Activated gamma-delta T cell treated with anti-CD3 and anti-CD28 coated beads, Interleukin-2, amount 50 U/mL, for 16 hours (primary cell): ENCODE data around the gene MPP3.

ENCODE experiments used
- DNase-seq: peaks from one replicate; pipeline ENCODE4 v3.0.0-alpha.2; 2020; ENCODE audit warnings: low read depth

Gene MPP3

DNA sequence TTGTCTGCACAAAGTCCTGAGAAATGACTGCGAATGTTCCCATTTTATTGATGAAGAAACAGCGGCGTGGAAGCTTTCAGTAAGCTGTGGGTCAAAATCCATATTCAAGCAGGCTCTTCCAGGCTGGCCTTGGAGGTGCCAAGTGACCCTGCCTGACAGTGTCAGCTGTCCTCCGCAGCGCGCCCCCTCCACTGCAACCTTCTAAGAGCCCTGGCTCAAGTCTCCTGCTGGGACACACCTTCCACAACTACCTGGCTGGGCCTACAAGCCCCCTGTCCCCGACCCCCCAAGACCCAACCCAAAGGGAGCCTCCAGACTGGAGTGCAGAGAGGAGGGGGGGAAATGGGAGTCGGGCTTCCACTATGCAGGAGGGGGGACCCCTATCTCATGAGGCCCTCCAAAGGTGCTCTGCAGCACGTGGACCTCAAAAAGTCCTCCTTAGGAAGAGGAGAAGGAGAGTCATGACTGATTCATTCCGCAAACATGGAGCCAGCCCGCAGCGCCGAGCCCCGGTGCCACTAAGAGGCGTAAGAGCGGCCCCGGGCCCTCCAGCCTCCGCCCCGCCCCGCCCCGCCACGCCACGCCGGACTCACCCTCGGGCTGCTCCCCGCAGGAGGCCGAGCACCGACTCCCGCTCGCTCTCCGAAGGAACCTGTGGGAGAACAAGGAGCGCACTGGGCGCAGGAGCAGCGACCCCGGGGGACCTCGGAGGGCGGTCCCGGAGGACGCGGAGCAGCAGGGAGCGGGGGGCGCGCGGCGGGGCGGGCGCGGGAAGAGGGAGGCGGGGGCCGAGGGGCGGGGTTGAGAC is 574 bp downstream of the MPP3 start:
- DNase-seq, result no peak

- no peak for DNase-seq
Measured at GRCh38 chr17:43831633-43832032, 1.3 kb downstream of the MPP3 start.

DNA sequence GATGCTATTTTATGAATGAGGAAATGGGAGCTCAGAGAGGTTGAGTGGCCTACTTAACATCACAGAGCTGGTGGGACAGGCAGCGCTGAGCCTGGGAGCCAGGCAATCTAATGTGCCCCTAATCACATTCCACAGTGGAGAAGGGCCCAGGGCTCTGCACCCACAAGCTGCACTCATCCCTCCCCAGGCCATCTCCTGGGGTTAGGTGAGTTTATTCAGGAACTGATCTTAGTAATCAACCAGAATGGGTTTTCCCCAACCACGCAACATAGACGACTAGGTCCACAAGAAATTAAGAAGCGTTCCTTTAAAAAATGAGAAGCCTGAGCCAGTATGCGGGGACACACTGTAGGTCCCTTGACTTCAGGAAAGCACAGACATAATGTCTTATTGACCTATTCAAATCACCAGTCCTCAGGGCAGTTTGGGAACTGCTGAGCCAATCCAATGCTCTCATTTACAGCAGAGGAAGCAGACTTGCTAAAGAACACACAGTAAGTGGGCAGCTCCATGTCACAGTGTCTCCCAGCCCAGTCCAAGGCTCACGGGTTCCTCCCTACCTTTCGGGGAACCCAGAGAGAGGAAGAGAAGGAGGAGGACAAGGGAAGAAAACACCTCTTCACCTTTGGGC is 2.3 kb downstream of the MPP3 start:
- DNase-seq, result no peak

- DNase-seq, result no peak
Measured at GRCh38 chr17:43829738-43830137, 3.2 kb downstream of the MPP3 start.

GRCh38 chr17:43827596-43827995 is 5.3 kb downstream of the MPP3 start:
- DNase-seq, result no peak

GRCh38 chr17:43826206-43826605 is 6.7 kb downstream of the MPP3 start:
- no peak for DNase-seq

- DNase-seq, result no peak
Measured at GRCh38 chr17:43825567-43825966, 7.4 kb downstream of the MPP3 start.

DNA sequence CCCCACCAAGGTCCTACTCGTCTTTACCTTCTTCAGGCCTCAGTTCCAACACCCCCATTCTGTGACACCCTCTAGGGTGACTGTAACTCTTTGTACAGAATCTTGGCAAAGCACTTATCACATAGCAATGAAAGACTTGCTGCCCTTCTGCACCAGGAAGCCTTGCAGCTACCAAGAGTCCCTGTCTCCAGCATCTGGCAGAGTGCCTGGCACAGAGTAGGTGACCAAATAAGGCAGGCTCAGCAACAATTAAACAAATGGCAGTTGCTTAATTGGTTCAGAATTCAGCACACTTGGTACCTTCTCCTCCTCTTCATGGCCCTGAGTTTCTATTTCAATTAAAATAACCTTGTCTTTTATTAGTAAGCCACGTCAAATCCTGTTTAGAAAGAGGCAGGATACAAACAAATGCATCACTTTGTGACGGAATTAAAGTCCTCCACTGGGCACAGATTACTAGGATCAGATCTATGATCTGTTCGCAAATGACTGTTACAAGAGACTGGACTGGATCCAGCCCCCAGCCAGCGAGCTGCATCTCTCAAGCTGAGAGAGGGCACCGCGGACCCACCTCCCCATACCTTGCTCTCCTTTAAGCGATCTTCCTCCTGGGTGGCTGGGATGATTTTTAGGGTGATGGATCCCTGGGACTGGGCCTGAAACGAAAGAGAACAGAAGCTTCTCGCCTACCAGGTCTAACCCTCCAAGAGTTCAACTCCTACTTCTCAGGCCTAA is 9.4 kb downstream of the MPP3 start:
- DNase-seq, result no peak

DNA sequence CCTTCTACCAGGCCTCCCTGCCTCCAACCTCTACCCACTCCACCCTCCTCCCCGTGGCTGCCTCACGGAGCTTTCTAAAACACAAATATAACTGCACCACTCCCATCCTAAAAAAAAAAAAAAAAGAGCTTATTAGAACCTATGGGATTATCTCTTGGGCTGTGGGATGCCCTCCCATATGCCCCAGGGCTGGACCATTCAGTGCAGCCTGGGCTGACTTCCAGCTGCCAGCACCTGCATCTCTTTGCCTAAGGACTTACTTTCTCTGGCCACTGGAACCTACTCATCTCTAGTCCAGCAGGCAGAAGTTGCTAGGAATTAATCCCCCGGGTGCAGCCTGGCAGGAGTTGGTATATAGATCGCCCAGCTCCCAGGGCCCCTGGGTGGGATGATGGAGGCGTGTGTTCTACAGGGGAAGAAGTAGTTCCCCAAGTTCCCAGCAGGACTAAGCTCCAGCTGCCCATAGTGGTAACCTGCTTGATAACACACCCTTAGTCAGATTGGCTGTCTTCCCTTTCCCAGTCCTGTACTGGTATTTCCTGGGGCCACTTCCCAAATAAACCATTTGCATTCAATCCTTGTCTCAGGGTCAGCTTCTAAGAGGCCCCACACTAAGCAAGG is 10.3 kb downstream of the MPP3 start:
- no peak for DNase-seq

- DNase-seq, result no peak
Measured at GRCh38 chr17:43820759-43821158, 12.2 kb downstream of the MPP3 start.

DNA sequence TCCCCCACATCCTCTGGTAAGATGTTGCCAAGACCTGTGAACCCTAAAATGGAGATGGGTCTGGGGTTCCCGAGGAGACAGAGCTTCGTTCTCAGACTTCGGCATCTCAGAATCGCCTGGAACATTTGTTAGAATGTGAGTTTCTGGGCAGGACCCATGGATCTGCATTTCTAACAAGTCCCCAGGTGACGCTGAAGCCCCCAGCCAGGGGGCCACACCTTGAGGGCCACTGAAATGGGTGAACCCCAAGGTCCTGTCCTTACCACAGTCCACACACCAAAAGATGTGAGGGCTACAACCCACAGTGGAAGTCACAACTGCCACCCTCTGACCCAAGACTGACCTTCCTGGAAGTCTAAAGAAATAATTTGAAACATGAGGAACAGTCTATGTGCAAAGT is 14.0 kb downstream of the MPP3 start:
- DNase-seq, result no peak

DNA sequence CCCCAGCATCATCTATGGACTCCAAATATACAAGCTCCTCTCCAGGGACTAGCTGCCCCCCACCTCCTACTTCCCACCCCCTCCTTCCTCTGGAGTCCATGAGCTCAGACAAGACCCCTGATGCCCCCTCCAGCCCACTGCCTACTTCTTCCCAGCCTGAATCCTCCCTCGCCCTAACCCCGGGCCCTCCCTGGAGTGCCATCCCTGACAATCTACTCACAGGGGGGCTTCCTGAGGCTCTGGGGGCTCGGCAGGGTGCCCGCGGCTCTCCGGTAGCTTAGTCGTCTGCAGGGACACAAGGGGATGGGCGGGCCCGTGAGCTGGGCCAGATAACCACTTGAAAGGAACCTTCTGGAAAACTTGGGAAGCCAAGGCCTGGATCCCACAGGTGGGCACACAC is 15.1 kb downstream of the MPP3 start:
- DNase-seq, result no peak

- no peak for DNase-seq
Measured at GRCh38 chr17:43816336-43817320, 16.3 kb downstream of the MPP3 start.

- no peak for DNase-seq
Measured at GRCh38 chr17:43814714-43815113, 18.2 kb downstream of the MPP3 start.

DNA sequence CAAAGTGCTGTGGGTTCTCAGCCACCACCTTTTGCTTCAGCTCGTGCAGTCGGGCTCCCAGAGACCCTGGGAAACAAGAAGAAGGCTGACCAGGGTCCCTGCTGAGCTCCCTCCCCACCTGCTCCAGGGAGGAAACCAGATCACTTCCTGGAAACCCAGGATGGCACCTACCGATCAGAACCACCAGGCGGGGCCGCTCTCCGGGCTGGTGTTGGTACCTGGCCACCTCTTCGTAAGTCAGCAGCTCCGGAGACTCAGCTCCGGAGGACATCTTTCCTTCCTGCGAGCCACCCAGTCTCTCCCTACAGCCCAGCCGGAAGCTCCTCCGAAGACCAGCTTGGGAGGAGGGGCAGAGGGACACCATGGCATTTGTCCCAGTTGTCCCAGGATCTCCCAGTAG is 18.9 kb downstream of the MPP3 start:
- DNase-seq, result no peak

- no peak for DNase-seq
Measured at GRCh38 chr17:43813386-43813785, 19.6 kb downstream of the MPP3 start.

DNA sequence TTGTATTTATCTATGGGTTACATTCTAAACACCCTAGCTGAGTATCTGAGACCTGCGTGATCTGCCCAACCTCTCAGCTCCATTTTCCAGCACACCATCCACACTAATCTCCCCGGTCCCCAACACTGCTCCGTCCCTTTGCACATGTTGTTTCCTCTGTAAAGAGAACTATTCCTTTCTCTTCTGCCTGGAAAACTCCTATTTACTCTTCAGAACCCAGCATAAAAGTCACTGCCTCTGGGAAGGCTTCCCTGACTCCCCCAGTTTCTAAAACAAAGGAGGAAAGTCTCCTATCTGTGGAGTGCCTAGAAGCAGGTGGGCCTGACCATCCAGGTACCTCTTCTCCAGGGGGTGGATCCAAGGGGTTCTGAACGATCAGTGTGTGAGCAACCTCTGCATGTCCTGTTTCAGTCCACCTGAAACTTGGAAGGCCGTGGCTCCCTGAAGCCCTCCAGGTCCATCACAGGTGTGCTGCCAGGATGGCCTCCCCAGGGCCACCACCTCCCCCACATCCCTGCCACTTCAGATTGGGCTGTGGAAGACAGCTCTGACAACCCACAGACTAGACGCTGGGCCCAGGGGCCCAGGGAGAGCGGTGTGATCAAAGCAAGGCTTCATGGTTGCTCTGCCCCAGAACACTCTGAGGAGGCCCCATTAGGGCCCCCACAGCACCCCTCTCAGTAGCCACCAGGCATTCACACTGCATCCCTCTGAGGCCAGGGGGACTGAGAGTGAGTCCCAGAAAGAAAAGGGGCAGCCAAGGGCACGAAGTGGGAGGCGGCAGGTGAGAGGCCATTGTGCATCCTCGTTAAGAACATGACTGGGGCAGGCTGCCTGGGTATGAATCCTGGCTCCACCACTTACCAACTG is 20.3 kb downstream of the MPP3 start:
- no peak for DNase-seq

DNA sequence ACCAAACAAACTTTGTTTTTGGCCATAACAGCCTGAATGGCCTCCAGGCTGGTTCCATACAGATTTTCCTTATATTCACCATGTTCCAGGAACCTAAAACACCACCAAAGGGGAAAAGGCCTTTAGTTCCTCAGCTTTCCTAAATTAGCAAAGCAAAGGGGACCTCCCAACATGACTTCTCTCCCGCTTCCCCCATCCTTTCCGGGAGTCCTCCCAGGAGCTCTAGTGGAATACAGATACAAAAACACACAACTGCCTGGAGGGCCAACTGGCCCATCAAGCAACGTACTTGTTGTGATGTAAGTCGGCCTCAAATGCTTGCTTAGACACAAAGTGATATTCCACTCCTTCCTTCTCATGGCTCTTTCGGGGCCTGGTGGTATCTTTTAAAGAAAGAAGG is 22.1 kb downstream of the MPP3 start:
- no peak for DNase-seq

GRCh38 chr17:43810226-43810715 is 22.7 kb downstream of the MPP3 start:
- no peak for DNase-seq

GRCh38 chr17:43809121-43809520 is 23.8 kb downstream of the MPP3 start:
- no peak for DNase-seq
